HepG2 (cell line): ENCODE measurements around the gene ZBTB21. TPM values are rescaled to one million over a fixed set of nuclear protein-coding genes. Genes with fewer than 3 reads are reported as not detected.

ENCODE experiments used
- ATF7 ChIP-seq, 2 experiments: fragments of 450-650 bp in 1 of 2; sonication (generic) in 1 of 2; formaldehyde crosslinking in 1 of 2; IDR thresholded peaks; 2 replicates each; pipeline versions ENCODE4 v1.4.0 to v1.6.1; 2016 to 2020; ENCODE audit warnings: antibody characterized with exemption in 1 of 2, mild to moderate bottlenecking in 1 of 2, missing genetic modification reagents in 1 of 2
- HMGXB3 ChIP-seq: sonication (generic); formaldehyde crosslinking; IDR thresholded peaks from 2 replicates; pipeline ENCODE4 v1.4.0; 2020; ENCODE audit warnings: missing genetic modification reagents, borderline replicate concordance
- NR1H2 ChIP-seq: sonication (generic); formaldehyde crosslinking; IDR thresholded peaks from 2 replicates; pipeline ENCODE4 v1.8.1; 2022; ENCODE audit warnings: low read depth, missing genetic modification reagents, borderline replicate concordance
- PRDM4 ChIP-seq: sonication (generic); formaldehyde crosslinking; IDR thresholded peaks from 2 replicates; pipeline ENCODE4 v1.9.0; 2021; ENCODE audit warnings: missing genetic modification reagents, borderline replicate concordance
- REPIN1 ChIP-seq: sonication (generic); formaldehyde crosslinking; IDR thresholded peaks from 2 replicates; pipeline ENCODE4 v1.8.0; 2022; ENCODE audit warnings: missing genetic modification reagents, low read depth, mild to moderate bottlenecking, borderline replicate concordance
- SOX5 ChIP-seq: IDR thresholded peaks from 2 replicates; pipeline ENCODE4 v1.6.1; 2016; ENCODE audit warnings: borderline replicate concordance
- ZFP1 ChIP-seq: IDR thresholded peaks from 2 replicates; pipeline ENCODE4 v1.6.1; 2016
- ZFP82 ChIP-seq: sonication (generic); formaldehyde crosslinking; IDR thresholded peaks from 2 replicates; pipeline ENCODE4 v1.5.1; 2020; ENCODE audit warnings: mild to moderate bottlenecking, missing genetic modification reagents, borderline replicate concordance
- ZNF513 ChIP-seq: sonication (generic); formaldehyde crosslinking; conservative IDR thresholded peaks from 2 replicates; pipeline ENCODE4 v1.5.0; 2020; ENCODE audit warnings: missing genetic modification reagents
- ZNF646 ChIP-seq: sonication (generic); formaldehyde crosslinking; IDR thresholded peaks from 2 replicates; pipeline ENCODE4 v1.9.0; 2021; ENCODE audit warnings: mild to moderate bottlenecking, missing genetic modification reagents
- ZNF724P ChIP-seq: sonication (generic); formaldehyde crosslinking; IDR thresholded peaks from 2 replicates; pipeline ENCODE4 v1.8.0; 2022; ENCODE audit warnings: missing genetic modification reagents, borderline replicate concordance
- ZNF788 ChIP-seq: sonication (generic); formaldehyde crosslinking; IDR thresholded peaks from 2 replicates; pipeline ENCODE4 v1.5.0; 2020; ENCODE audit warnings: mild to moderate bottlenecking, missing genetic modification reagents, borderline replicate concordance
- polyA plus RNA-seq, 8 experiments: library from polyadenylated mRNA; depleted of rRNA in 3 of 8; stranded (reverse) in 7 of 8; unstranded in 1 of 8; fragments of >200 nt; fragmentation: Illumina TruSeq in 4 of 8; extraction: Trizol in 4 of 8; gene quantifications; 2 replicates each; pipeline versions ENCODE4 v1.2.1 to v1.2.3, GENCODE V29; 2011 to 2016; ENCODE audit warnings: low read depth in 4 of 8, missing spikeins in 1 of 8, mixed read lengths in 1 of 8; ENCODE audit not compliant: insufficient read depth in 1 of 8
- total RNA-seq, 5 experiments: library from RNA; depleted of rRNA; stranded (reverse); fragments of >200 nt; fragmentation: Illumina TruSeq; extraction: Trizol; gene quantifications; 2 replicates each; pipeline ENCODE4 v1.2.3, GENCODE V29; 2016; ENCODE audit warnings: low read depth in 1 of 5

The ZBTB21 gene
- total and polyA plus RNA-seq, 2 of the 13 experiments (the other 11 are each of a cell fraction or from before 2014, with no cell fraction given), result 4.5 to 6.1 TPM

- TF ChIP-seq HMGXB3 (CRISPR knock-in tag) (no peak), ATF7 (IDR thresholded peaks at IDR 0.05) (no peak), ATF7 (CRISPR knock-in tag; IDR thresholded peaks at IDR 0.05) (no peak), ZFP1 (CRISPR knock-in tag) (no peak), ZNF724P (no peak), NR1H2 (CRISPR knock-in tag) (no peak), ZNF646 (CRISPR knock-in tag) (no peak), REPIN1 (CRISPR knock-in tag) (no peak), ZNF788 (no peak), PRDM4 (CRISPR knock-in tag) (no peak), ZFP82 (CRISPR knock-in tag) (no peak), ZNF513 (CRISPR knock-in tag) (no peak), SOX5 (CRISPR knock-in tag) (no peak)
These were observed 936 bp downstream of the ZBTB21 start (continued) for GRCh38 chr21:42009018-42009830.
